HEK293 (cell line): ENCODE results near the gene BFAR.

Experiments
- MYNN ChIP-seq: fragments of 450-650 bp; formaldehyde crosslinking; IDR thresholded peaks from 2 replicates; pipeline ENCODE4 v1.5.1; 2016; ENCODE audit warnings: missing biosample characterization, missing genetic modification characterization, borderline replicate concordance
- SP2 ChIP-seq: fragments of 450-650 bp; formaldehyde crosslinking; IDR thresholded peaks from 2 replicates; pipeline ENCODE4 v1.5.1; 2016; ENCODE audit warnings: missing biosample characterization, missing genetic modification characterization
- TRIM28 ChIP-seq: IDR thresholded peaks from 2 replicates; pipeline ENCODE4 v1.6.1; 2011; ENCODE audit warnings: low read length, control low read depth, borderline replicate concordance
- ZBTB8A ChIP-seq: fragments of 450-650 bp; formaldehyde crosslinking; IDR thresholded peaks from 2 replicates; pipeline ENCODE4 v1.5.1; 2016; ENCODE audit warnings: missing biosample characterization, missing genetic modification characterization
- ZNF776 ChIP-seq: fragments of 450-650 bp; formaldehyde crosslinking; IDR thresholded peaks from 2 replicates; pipeline ENCODE4 v1.5.0; 2017; ENCODE audit warnings: missing biosample characterization, missing genetic modification characterization, borderline replicate concordance
- TF ChIP-seq, protein P1 (sequence below): fragments of 450-650 bp; formaldehyde crosslinking; IDR thresholded peaks from 2 replicates; pipeline ENCODE4 v1.5.1; 2016; ENCODE audit warnings: missing biosample characterization, missing genetic modification characterization
- TF ChIP-seq, protein P2 (sequence below): fragments of 450-650 bp; formaldehyde crosslinking; IDR thresholded peaks from 2 replicates; pipeline ENCODE4 v1.5.1; 2016; ENCODE audit warnings: missing biosample characterization, missing genetic modification characterization

DNA sequence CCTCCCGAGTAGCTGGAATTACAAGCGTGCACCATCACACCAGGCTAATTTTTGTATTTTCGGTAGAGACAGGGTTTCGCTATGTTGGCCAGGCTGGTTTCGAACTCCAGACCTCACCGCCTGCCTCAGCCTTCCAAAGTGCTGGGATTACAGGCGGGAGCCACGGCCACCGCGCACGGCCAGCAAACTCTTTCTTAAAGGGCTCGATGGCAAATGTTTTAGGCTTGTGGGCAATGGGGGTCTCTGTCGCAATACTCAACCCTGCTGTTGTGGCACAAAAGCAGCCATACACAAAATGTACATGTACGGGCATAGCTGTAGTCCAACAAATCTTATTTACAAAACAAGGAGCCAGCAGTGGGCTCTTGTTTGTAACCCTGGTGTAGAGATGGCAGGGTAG lies 21.1 kb upstream of the BFAR start:
- TF ChIP-seq, protein P1, sequence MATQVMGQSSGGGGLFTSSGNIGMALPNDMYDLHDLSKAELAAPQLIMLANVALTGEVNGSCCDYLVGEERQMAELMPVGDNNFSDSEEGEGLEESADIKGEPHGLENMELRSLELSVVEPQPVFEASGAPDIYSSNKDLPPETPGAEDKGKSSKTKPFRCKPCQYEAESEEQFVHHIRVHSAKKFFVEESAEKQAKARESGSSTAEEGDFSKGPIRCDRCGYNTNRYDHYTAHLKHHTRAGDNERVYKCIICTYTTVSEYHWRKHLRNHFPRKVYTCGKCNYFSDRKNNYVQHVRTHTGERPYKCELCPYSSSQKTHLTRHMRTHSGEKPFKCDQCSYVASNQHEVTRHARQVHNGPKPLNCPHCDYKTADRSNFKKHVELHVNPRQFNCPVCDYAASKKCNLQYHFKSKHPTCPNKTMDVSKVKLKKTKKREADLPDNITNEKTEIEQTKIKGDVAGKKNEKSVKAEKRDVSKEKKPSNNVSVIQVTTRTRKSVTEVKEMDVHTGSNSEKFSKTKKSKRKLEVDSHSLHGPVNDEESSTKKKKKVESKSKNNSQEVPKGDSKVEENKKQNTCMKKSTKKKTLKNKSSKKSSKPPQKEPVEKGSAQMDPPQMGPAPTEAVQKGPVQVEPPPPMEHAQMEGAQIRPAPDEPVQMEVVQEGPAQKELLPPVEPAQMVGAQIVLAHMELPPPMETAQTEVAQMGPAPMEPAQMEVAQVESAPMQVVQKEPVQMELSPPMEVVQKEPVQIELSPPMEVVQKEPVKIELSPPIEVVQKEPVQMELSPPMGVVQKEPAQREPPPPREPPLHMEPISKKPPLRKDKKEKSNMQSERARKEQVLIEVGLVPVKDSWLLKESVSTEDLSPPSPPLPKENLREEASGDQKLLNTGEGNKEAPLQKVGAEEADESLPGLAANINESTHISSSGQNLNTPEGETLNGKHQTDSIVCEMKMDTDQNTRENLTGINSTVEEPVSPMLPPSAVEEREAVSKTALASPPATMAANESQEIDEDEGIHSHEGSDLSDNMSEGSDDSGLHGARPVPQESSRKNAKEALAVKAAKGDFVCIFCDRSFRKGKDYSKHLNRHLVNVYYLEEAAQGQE (tag by site-specific recombination), result no peak
- TF ChIP-seq ZBTB8A (tag by site-specific recombination) (no peak), TRIM28 (no peak), SP2 (no peak), MYNN (tag by site-specific recombination) (no peak), ZNF776 (tag by site-specific recombination) (no peak)
- TF ChIP-seq, protein P2, sequence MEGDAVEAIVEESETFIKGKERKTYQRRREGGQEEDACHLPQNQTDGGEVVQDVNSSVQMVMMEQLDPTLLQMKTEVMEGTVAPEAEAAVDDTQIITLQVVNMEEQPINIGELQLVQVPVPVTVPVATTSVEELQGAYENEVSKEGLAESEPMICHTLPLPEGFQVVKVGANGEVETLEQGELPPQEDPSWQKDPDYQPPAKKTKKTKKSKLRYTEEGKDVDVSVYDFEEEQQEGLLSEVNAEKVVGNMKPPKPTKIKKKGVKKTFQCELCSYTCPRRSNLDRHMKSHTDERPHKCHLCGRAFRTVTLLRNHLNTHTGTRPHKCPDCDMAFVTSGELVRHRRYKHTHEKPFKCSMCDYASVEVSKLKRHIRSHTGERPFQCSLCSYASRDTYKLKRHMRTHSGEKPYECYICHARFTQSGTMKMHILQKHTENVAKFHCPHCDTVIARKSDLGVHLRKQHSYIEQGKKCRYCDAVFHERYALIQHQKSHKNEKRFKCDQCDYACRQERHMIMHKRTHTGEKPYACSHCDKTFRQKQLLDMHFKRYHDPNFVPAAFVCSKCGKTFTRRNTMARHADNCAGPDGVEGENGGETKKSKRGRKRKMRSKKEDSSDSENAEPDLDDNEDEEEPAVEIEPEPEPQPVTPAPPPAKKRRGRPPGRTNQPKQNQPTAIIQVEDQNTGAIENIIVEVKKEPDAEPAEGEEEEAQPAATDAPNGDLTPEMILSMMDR, result no peak
